ENCODE data around the gene RICTOR.
"Not testable (repeated sequence)": the region's sequence is repeated elsewhere in the genome, so short reads cannot be mapped to it uniquely, and the experiment has no call there.

RICTOR gene

GRCh38 chr5:39055768-39056398 is 18.3 kb downstream of the RICTOR start:
- DNase-seq: no peak

- no peak for DNase-seq
Measured at GRCh38 chr5:39055027-39055767, 19.0 kb downstream of the RICTOR start.

- DNase-seq: no peak
Measured at GRCh38 chr5:39053189-39053588, 21.0 kb downstream of the RICTOR start.

GRCh38 chr5:39052141-39052540 is 22.1 kb downstream of the RICTOR start:
- no peak for DNase-seq

GRCh38 chr5:39049315-39049714 is 24.9 kb downstream of the RICTOR start:
- no peak for DNase-seq

- DNase-seq: peak; percentile 8
Measured at GRCh38 chr5:39040875-39041274, 33.3 kb downstream of the RICTOR start.

GRCh38 chr5:39034493-39034892 is 39.7 kb downstream of the RICTOR start:
- DNase-seq: not testable (repeated sequence)

- no peak for DNase-seq
Measured at GRCh38 chr5:39031041-39031440, 43.2 kb downstream of the RICTOR start.

- no peak for DNase-seq
Measured at GRCh38 chr5:39025456-39025855, 48.7 kb downstream of the RICTOR start.

GRCh38 chr5:39024884-39025283 is 49.3 kb downstream of the RICTOR start:
- DNase-seq: no peak

GRCh38 chr5:39024005-39024404 is 50.2 kb downstream of the RICTOR start:
- DNase-seq: no peak

- no peak for DNase-seq
Measured at GRCh38 chr5:39023121-39023520, 51.1 kb downstream of the RICTOR start.

GRCh38 chr5:39022151-39022550 is 52.0 kb downstream of the RICTOR start:
- DNase-seq: no peak

- DNase-seq: no peak
Measured at GRCh38 chr5:39021413-39021812, 52.8 kb downstream of the RICTOR start.

- no peak for DNase-seq
Measured at GRCh38 chr5:39020458-39020857, 53.7 kb downstream of the RICTOR start.

GRCh38 chr5:39019254-39019653 is 54.9 kb downstream of the RICTOR start:
- no peak for DNase-seq

- no peak for DNase-seq
Measured at GRCh38 chr5:39017504-39017903, 56.7 kb downstream of the RICTOR start.

- no peak for DNase-seq
Measured at GRCh38 chr5:39016587-39017275, 57.5 kb downstream of the RICTOR start.

GRCh38 chr5:39015743-39016586 is 58.2 kb downstream of the RICTOR start:
- DNase-seq: no peak

GRCh38 chr5:39014561-39014960 is 59.6 kb downstream of the RICTOR start:
- DNase-seq: no peak

GRCh38 chr5:39013938-39014337 is 60.3 kb downstream of the RICTOR start:
- no peak for DNase-seq

GRCh38 chr5:39010958-39011357 is 63.2 kb downstream of the RICTOR start:
- not testable (repeated sequence) for DNase-seq

- no peak for DNase-seq
Measured at GRCh38 chr5:39009981-39010380, 64.2 kb downstream of the RICTOR start.

All from CD4-positive, alpha-beta T cell treated with Interleukin-12 subunit alpha and Interleukin-12 subunit beta, for 1 hour (primary cell).